Fibroblast of lung (primary cell): ENCODE measurements around the gene CEP164.
A peak's percentile ranks its signal among the peaks of the same experiment; 100 is the strongest.

ENCODE experiments used
- CTCF ChIP-seq, 2 donors: IDR thresholded peaks in 1 of 2; conservative IDR thresholded peaks in 1 of 2; 1 replicate in 1 of 2; 2 replicates in 1 of 2; pipeline ENCODE4 v1.5.1; 2011 to 2012; ENCODE audit warnings: low read length in 2 of 2, control low read depth in 1 of 2, inconsistent platforms in 1 of 2, low read depth in 1 of 2, mild to moderate bottlenecking in 1 of 2
- EZH2 ChIP-seq: IDR thresholded peaks from 2 replicates; pipeline ENCODE4 v1.5.1; 2012; ENCODE audit warnings: low read length, control low read depth, mild to moderate bottlenecking; ENCODE audit errors: missing control alignments

GRCh38 chr11:117443266-117444186, 115.9 kb downstream of the CEP164 start:
- TF ChIP-seq CTCF (conservative IDR thresholded peaks at IDR 0.05 in 1 of 2, IDR thresholded peaks at IDR 0.05 in 1 of 2; ENCODE audit: low read depth in 1 of 2, low read length in 2 of 2) (peak; percentile 46 to 54), EZH2 (peak; percentile 74)
